HG03439 (cell line): ENCODE measurements around the gene MCM6.

Experiments
- ATAC-seq: cut with Tn5 transposase; IDR thresholded peaks from one replicate; pipeline ENCODE4 v1.9.1; 2021; ENCODE audit warnings: mild to moderate bottlenecking, moderate library complexity; ENCODE audit not compliant: unreplicated experiment

Gene MCM6

DNA sequence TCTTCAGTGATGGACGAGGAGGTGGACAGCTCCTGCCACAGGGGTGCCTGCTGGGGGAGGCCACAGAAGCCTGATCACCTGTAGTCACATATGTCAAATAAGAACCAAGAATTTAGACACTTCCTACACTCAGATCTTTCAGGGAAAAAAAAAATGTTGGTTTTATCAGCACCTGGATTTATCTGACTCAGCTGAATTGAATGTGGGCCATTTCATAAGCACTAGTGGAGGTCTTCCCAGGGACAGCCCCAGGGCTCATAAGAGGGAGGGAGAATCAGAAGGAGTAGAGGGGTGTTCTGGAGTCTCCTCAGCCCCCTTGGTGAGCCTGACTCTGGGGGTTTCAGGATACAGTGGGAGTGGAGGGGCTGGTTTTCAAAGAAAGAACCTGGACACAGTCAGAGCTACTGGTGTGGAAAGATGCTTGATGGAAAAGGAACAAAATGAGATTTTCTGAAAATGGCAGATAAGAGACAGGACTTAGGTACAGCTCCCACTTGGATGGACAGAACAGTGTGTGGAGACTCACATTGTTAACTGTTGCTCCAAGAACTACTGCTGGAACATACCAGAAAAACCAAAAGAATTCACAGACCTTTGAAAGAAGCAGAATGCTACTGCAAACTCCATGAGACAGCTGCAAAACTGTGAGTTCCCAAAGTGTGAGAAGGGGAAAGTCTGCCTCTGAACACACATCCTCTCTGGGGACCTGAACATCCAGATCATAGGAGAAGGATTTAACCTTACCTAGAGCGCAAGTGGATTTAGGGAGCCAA, 84.6 kb downstream of the MCM6 start:
- no peak for ATAC-seq

DNA sequence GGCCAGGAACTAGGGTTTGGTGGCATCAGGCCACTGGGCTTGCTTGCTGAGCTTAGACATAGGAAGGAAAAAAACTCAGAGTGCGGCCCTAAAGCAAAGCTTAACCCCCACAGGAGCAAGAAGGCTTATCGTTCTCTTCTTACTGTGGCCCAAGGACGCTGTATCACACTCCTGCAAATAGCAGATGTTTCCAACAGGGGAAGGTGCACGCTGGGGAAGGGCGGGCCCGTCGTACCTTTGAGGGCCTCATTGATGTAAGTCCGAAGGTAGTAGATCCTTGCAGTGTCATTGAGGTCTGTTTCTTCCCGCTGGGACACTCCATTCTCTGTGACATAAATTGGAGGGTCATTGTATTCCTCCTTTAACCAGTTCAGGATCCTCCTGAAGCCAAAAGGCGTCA, 85.8 kb downstream of the MCM6 start:
- no peak for ATAC-seq
